ENCODE results near the gene IER5. TPM values are rescaled to one million over a fixed set of nuclear protein-coding genes. Genes with fewer than 3 reads are reported as not detected.

IER5 gene
- 38.3 to 62.4 TPM (median 55.0 TPM) in 5 replicates for total RNA-seq (2022; extraction: Qiagen RNA extraction; ENCODE audit: low read depth)

GRCh38 chr1:181088079-181089016 lies at the start of gene IER5:
Gene IER5, plus strand, starts transcription at chr1:181088700. Its CDS starts 203 bp downstream, at chr1:181088903.

Other genes with a start within 250 kb of the IER5 start
- 0.38 to 1.2 TPM (median 0.97 TPM) in 5 replicates for gene KIAA1614, start 175.8 kb upstream of the IER5 start, total RNA-seq (2022; extraction: Qiagen RNA extraction; ENCODE audit: low read depth)
- 15.1 to 15.9 TPM (median 15.6 TPM) in 5 replicates for gene STX6, start 65.8 kb upstream of the IER5 start, total RNA-seq (2022; extraction: Qiagen RNA extraction; ENCODE audit: low read depth)
- 6.5 to 9.6 TPM (median 7.3 TPM) in 5 replicates for gene MR1, start 54.7 kb upstream of the IER5 start, total RNA-seq (2022; extraction: Qiagen RNA extraction; ENCODE audit: low read depth)

Measured in A549 treated with CpdA at 1 μM for 4 hours (cell line).